Tibial artery (tissue), 4 donors: Measurements from ENCODE around the gene CNTNAP2.

Source experiments
- DNase-seq, 2 donors: peaks; one replicate each; pipeline ENCODE4 v3.0.0-alpha.2; 2019
- H3K27ac ChIP-seq, 2 donors: fragments of 200-600 bp; sonication (generic) in 1 of 2; 1 replicate in 1 of 2; 2 replicates in 1 of 2; pipeline ENCODE4 v1.5.1; 2018 to 2019; ENCODE audit warnings: mild to moderate bottlenecking in 1 of 2
- H3K27me3 ChIP-seq, 2 donors: fragments of 200-600 bp; sonication (generic) in 1 of 2; one replicate each; pipeline versions ENCODE4 v1.5.1 to v1.6.0; 2016 to 2019
- H3K36me3 ChIP-seq, 3 donors: fragments of 200-600 bp; sonication (generic) in 2 of 3; one replicate each; pipeline ENCODE4 v1.5.1; 2016 to 2019; ENCODE audit warnings: mild to moderate bottlenecking in 2 of 3
- H3K4me1 ChIP-seq, 4 donors: fragments of 200-600 bp; sonication (generic) in 2 of 4; 1 replicate in 3 of 4; 2 replicates in 1 of 4; pipeline ENCODE4 v1.5.1; 2016 to 2019
- H3K4me3 ChIP-seq, 2 donors: fragments of 200-600 bp; sonication (generic) in 1 of 2; 1 replicate in 1 of 2; 2 replicates in 1 of 2; pipeline ENCODE4 v1.5.1; 2018 to 2019; ENCODE audit warnings: mild to moderate bottlenecking in 2 of 2
- H3K9me3 ChIP-seq, 3 donors: fragments of 200-600 bp; sonication (generic) in 1 of 3; one replicate each; pipeline ENCODE4 v1.5.1; 2016 to 2019
- intact Hi-C: fragments of 100-400 bp; cut with DNase I; formaldehyde crosslinking; loops from one replicate; pipeline ENCODE4 v1.15.0; 2023; ENCODE audit warnings: low total_unique reads
- TF ChIP-seq, protein P1 (sequence below), 2 experiments: fragments of 200-600 bp in 1 of 2; fragments of 450-650 bp in 1 of 2; IDR thresholded peaks; one replicate each; pipeline ENCODE4 v1.5.1; 2017 to 2019; ENCODE audit warnings: antibody characterized with exemption in 2 of 2, mild to moderate bottlenecking in 1 of 2, moderate library complexity in 1 of 2

CNTNAP2 gene

DNA sequence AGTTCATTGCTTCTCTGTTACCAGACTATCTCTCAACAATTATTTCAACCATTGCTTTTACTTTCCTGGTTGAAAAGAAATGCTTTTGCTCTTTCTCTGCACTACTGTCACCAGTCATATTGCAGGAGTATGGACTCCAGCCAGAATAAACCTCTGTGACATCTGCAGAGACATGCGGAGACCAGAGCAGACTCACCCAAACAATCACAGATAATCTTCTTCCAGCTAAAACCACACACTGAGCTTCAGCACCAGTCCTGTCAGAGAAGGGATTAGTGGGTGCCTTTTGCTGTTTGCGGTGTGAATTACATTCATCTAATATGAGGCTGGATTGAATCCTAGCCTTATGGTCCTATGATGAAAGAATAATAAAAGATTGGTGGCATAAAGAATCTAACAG lies 258.6 kb downstream of the CNTNAP2 start:
- Histone ChIP-seq H3K36me3 (no peaks in the 10 kb centered on the region), H3K27ac (no peak overlapping the region), H3K27me3 (no peaks in the 10 kb centered on the region), H3K4me1 (no peaks in the 10 kb centered on the region), H3K9me3 (no peaks in the 10 kb centered on the region), H3K4me3 (no peak overlapping the region)
- intact Hi-C loops: no loop called here
- no peak for DNase-seq
- TF ChIP-seq, protein P1, sequence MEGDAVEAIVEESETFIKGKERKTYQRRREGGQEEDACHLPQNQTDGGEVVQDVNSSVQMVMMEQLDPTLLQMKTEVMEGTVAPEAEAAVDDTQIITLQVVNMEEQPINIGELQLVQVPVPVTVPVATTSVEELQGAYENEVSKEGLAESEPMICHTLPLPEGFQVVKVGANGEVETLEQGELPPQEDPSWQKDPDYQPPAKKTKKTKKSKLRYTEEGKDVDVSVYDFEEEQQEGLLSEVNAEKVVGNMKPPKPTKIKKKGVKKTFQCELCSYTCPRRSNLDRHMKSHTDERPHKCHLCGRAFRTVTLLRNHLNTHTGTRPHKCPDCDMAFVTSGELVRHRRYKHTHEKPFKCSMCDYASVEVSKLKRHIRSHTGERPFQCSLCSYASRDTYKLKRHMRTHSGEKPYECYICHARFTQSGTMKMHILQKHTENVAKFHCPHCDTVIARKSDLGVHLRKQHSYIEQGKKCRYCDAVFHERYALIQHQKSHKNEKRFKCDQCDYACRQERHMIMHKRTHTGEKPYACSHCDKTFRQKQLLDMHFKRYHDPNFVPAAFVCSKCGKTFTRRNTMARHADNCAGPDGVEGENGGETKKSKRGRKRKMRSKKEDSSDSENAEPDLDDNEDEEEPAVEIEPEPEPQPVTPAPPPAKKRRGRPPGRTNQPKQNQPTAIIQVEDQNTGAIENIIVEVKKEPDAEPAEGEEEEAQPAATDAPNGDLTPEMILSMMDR (IDR thresholded peaks at IDR 0.05): no peak

DNA sequence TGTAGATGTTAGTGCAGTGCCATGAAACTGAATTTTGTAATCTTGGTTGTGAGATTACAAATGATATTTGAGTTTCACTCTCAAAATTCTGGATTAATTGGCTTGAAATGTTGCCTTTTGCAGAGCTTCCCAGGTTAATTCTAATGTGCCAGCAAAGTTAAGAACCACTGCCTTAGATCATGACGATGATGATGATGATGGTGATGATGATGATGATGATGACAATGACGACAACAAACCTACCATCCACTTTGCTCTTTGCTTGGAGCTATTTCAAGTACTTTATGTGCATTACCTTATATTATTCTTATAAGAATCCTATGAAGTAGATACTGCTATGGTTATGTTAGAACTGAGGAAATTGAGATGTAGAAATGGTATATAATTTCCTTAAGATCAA lies 261.6 kb downstream of the CNTNAP2 start:
- TF ChIP-seq, protein P1 (IDR thresholded peaks at IDR 0.05): no peak
- Histone ChIP-seq H3K27ac (no peak overlapping the region), H3K4me1 (no peaks in the 10 kb centered on the region), H3K27me3 (no peaks in the 10 kb centered on the region), H3K4me3 (no peak overlapping the region), H3K36me3 (no peaks in the 10 kb centered on the region), H3K9me3 (no peaks in the 10 kb centered on the region)
- intact Hi-C loops: no loop called here
- no peak for DNase-seq

DNA sequence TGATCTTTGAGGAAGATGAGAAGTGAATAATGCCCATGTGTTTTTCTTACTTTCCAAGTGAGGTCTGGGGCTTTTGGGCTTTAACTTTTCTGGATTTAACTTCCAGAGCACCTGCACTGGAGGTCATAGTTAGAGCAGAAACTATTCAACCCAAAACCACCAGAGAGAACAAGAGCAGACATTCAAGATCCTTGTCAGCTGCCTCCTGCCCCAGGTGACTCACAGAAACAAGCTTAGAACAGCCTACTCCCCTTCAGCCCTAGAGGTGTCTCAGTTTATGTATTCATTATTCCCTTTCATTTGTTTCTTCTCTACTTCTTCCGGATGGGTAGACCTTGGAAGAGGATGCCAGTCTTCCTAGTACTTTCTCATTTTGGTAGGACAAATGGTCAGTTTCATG lies 270.5 kb downstream of the CNTNAP2 start:
- TF ChIP-seq, protein P1 (IDR thresholded peaks at IDR 0.05): no peak
- no peaks in the 10 kb centered on the region for H3K4me1 ChIP-seq
- H3K27me3 ChIP-seq: no peaks in the 10 kb centered on the region
- intact Hi-C loops: no loop called here
- no peak overlapping the region for H3K4me3 ChIP-seq
- DNase-seq: no peak
- no peaks in the 10 kb centered on the region for H3K9me3 ChIP-seq
- no peaks in the 10 kb centered on the region for H3K36me3 ChIP-seq
- no peak overlapping the region for H3K27ac ChIP-seq

DNA sequence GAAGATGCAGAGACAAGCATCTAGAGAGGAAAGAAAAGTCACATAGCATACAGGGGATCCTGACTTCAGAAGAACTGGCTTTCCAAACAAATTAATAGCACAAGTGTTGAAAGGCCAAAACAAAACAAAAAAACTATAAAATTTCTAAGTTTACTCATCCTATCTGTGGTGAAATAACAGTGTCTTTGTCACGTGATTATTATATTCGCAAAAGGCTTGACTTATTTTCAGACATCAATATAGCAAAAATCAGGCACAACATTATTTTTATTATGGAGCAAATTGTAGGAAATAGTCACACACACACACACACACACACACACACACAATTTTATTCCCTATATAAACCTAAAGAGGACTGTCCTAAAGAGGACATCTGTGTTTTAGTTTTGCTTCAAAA lies 272.3 kb downstream of the CNTNAP2 start:
- TF ChIP-seq, protein P1 (IDR thresholded peaks at IDR 0.05): no peak
- no peak overlapping the region for H3K27ac ChIP-seq
- no peaks in the 10 kb centered on the region for H3K27me3 ChIP-seq
- no peak overlapping the region for H3K4me3 ChIP-seq
- H3K36me3 ChIP-seq: no peaks in the 10 kb centered on the region
- H3K9me3 ChIP-seq: no peaks in the 10 kb centered on the region
- H3K4me1 ChIP-seq: no peaks in the 10 kb centered on the region
- DNase-seq: no peak
- intact Hi-C loops: no loop called here

DNA sequence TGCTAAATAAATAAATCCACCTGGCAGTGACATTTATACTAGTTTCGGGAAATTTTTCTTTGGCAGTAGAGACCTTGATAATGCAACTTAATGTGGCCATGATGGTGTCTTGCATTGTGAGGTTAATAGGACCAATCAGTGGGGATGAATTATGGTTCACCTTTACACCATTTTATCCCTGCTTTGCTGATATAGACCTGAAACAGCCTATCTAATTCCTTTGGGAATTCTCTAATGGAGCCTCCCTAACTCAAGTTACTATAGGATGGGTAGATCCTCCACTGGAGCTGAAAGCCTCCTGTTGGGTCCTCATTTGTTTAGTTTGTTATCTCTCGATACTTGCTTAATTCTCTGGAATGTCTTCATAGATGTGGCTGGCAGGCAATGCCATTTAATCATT lies 276.7 kb downstream of the CNTNAP2 start:
- Histone ChIP-seq H3K27me3 (no peaks in the 10 kb centered on the region), H3K9me3 (no peaks in the 10 kb centered on the region), H3K27ac (no peak overlapping the region), H3K4me1 (no peaks in the 10 kb centered on the region), H3K4me3 (no peak overlapping the region), H3K36me3 (no peaks in the 10 kb centered on the region)
- TF ChIP-seq, protein P1 (IDR thresholded peaks at IDR 0.05): no peak
- intact Hi-C loops: no loop called here
- DNase-seq: no peak

DNA sequence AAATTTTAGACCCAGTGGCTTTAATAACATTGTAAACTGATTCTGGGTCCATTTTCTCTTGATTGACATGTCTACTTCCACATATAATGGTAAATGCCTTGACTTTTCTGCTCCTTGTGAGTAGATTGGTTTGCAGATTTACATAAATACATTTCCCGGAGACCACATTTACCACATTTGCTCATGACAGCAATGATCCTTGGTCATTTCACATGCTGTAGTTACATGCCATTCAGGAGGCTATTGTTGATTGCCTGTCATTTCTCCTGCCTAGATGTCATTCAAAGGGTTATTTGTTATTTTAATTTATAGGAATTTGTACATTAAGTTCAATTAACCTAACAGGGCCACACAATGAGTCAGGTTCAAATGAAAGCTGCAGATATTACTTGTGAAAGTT lies 280.5 kb downstream of the CNTNAP2 start:
- Histone ChIP-seq H3K4me1 (no peaks in the 10 kb centered on the region), H3K4me3 (no peak overlapping the region), H3K27me3 (no peaks in the 10 kb centered on the region), H3K36me3 (no peaks in the 10 kb centered on the region), H3K9me3 (no peaks in the 10 kb centered on the region), H3K27ac (no peak overlapping the region)
- intact Hi-C loops: no loop called here
- DNase-seq: no peak
- TF ChIP-seq, protein P1 (IDR thresholded peaks at IDR 0.05): no peak
